OCI-LY3 (cell line): ENCODE measurements around the gene PDXK.

Experiments used
- EZH2phosphoT487 ChIP-seq: fragments of 200-600 bp; shearing (Covaris generic); IDR thresholded peaks from 2 replicates; pipeline ENCODE4 v1.6.1; 2018; ENCODE audit warnings: antibody characterized with exemption, mixed run types, low read depth
- TF ChIP-seq, protein P1 (sequence below): fragments of 200-600, 300-600 bp; sonication (generic); IDR thresholded peaks from 2 replicates; pipeline ENCODE4 v1.5.1; 2014; ENCODE audit warnings: antibody characterized with exemption, low read length, low read depth

DNA sequence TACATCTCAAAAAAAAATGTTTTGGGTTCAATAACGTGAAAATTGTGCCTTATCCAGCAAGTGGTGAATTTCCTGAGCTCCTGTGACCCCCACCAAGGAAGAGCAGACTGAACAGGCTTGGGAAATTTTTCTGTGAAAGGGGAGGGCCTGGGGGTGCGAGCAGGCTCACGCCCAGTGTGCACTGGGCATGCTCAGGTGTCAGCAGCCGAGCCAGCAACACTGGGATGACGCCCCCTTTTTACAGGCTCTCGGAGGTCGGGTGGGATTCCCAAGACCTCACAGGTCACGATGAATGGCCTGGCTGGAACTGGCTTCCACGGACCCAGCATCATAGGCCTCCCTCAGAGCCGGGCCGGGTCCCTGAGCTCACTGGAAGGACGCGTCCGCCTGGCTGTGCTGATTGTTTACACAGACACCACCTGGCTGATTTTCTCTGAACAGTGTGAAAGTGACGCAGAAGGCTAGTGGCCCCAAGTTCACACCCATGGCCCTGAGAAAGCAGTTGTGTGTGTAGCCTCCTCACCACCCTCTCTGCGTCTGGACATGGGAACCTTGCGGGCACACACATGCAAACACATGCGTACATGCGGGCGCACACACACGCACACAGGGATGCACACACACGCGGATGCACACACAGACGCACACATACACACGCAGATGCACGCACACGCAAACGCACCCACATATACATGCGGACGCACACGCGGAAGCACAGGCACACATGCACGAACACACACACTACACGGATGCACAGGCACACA, 48.0 kb downstream of the PDXK start:
- TF ChIP-seq, protein P1, sequence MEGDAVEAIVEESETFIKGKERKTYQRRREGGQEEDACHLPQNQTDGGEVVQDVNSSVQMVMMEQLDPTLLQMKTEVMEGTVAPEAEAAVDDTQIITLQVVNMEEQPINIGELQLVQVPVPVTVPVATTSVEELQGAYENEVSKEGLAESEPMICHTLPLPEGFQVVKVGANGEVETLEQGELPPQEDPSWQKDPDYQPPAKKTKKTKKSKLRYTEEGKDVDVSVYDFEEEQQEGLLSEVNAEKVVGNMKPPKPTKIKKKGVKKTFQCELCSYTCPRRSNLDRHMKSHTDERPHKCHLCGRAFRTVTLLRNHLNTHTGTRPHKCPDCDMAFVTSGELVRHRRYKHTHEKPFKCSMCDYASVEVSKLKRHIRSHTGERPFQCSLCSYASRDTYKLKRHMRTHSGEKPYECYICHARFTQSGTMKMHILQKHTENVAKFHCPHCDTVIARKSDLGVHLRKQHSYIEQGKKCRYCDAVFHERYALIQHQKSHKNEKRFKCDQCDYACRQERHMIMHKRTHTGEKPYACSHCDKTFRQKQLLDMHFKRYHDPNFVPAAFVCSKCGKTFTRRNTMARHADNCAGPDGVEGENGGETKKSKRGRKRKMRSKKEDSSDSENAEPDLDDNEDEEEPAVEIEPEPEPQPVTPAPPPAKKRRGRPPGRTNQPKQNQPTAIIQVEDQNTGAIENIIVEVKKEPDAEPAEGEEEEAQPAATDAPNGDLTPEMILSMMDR: no peak
- TF ChIP-seq EZH2phosphoT487: no peak
